ENCODE measurements around the gene SULF2.

The SULF2 gene

GRCh38 chr20:47730744-47731143 lies 54.5 kb downstream of the SULF2 start:
- no peaks in the 10 kb centered on the region for H3F3A ChIP-seq (ENCODE audit: low read depth)
- no peak overlapping the region for H3K4me3 ChIP-seq (ENCODE audit: low read length, poor library complexity, severe bottlenecking)
- no peak overlapping the region for H2AFZ ChIP-seq (ENCODE audit: low read length)
- H3K4me1 ChIP-seq (ENCODE audit: insufficient read depth, low read length, poor library complexity, severe bottlenecking), result no peaks in the 10 kb centered on the region
- no peak overlapping the region for H3K9ac ChIP-seq (ENCODE audit: low read depth, low read length, poor library complexity, severe bottlenecking)
- no peaks in the 10 kb centered on the region for H3K27me3 ChIP-seq (ENCODE audit: insufficient read depth, low read length, poor library complexity, severe bottlenecking)
- TF ChIP-seq EZH2phosphoT487 (IDR thresholded peaks at IDR 0.05; ENCODE audit: borderline replicate concordance), result no peak
- TF ChIP-seq, protein P1, sequence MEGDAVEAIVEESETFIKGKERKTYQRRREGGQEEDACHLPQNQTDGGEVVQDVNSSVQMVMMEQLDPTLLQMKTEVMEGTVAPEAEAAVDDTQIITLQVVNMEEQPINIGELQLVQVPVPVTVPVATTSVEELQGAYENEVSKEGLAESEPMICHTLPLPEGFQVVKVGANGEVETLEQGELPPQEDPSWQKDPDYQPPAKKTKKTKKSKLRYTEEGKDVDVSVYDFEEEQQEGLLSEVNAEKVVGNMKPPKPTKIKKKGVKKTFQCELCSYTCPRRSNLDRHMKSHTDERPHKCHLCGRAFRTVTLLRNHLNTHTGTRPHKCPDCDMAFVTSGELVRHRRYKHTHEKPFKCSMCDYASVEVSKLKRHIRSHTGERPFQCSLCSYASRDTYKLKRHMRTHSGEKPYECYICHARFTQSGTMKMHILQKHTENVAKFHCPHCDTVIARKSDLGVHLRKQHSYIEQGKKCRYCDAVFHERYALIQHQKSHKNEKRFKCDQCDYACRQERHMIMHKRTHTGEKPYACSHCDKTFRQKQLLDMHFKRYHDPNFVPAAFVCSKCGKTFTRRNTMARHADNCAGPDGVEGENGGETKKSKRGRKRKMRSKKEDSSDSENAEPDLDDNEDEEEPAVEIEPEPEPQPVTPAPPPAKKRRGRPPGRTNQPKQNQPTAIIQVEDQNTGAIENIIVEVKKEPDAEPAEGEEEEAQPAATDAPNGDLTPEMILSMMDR (conservative IDR thresholded peaks at IDR 0.05; ENCODE audit: low read length), result no peak
- no peaks in the 10 kb centered on the region for H4K20me1 ChIP-seq (ENCODE audit: insufficient read depth, low read length, poor library complexity, severe bottlenecking)
- H3K36me3 ChIP-seq (ENCODE audit: insufficient read depth, low read length), result no peaks in the 10 kb centered on the region
- no peaks in the 10 kb centered on the region for H3K79me2 ChIP-seq (ENCODE audit: insufficient read depth, low read length)
- H3K9me3 ChIP-seq (ENCODE audit: insufficient read depth, low read depth, low read length), result no peaks in the 10 kb centered on the region
- no peaks in the 10 kb centered on the region for H3K9me2 ChIP-seq (replicated peaks; ENCODE audit: low read depth, low read length)
- no peak overlapping the region for H3K4me2 ChIP-seq (ENCODE audit: low read depth, low read length, poor library complexity, severe bottlenecking)

- no peak overlapping the region for H3K4me2 ChIP-seq (ENCODE audit: low read depth, low read length, poor library complexity, severe bottlenecking)
- H3K9ac ChIP-seq (ENCODE audit: low read depth, low read length, poor library complexity, severe bottlenecking), result no peak overlapping the region
- TF ChIP-seq, protein P1 (conservative IDR thresholded peaks at IDR 0.05; ENCODE audit: low read length), result no peak
- TF ChIP-seq EZH2phosphoT487 (IDR thresholded peaks at IDR 0.05; ENCODE audit: borderline replicate concordance), result no peak
- H3K4me3 ChIP-seq (ENCODE audit: low read length, poor library complexity, severe bottlenecking), result no peak overlapping the region
- H3K36me3 ChIP-seq (ENCODE audit: insufficient read depth, low read length), result no peaks in the 10 kb centered on the region
- no peaks in the 10 kb centered on the region for H4K20me1 ChIP-seq (ENCODE audit: insufficient read depth, low read length, poor library complexity, severe bottlenecking)
- H3F3A ChIP-seq (ENCODE audit: low read depth), result no peaks in the 10 kb centered on the region
- H3K79me2 ChIP-seq (ENCODE audit: insufficient read depth, low read length), result no peaks in the 10 kb centered on the region
- no peaks in the 10 kb centered on the region for H3K4me1 ChIP-seq (ENCODE audit: insufficient read depth, low read length, poor library complexity, severe bottlenecking)
- H3K9me2 ChIP-seq (replicated peaks; ENCODE audit: low read depth, low read length), result no peaks in the 10 kb centered on the region
- no peaks in the 10 kb centered on the region for H3K27me3 ChIP-seq (ENCODE audit: insufficient read depth, low read length, poor library complexity, severe bottlenecking)
- H3K9me3 ChIP-seq (ENCODE audit: insufficient read depth, low read depth, low read length), result no peaks in the 10 kb centered on the region
- H2AFZ ChIP-seq (ENCODE audit: low read length), result no peak overlapping the region
Measured at GRCh38 chr20:47729472-47729871, 55.8 kb downstream of the SULF2 start.

GRCh38 chr20:47727909-47728361 lies 57.3 kb downstream of the SULF2 start:
- TF ChIP-seq, protein P1 (conservative IDR thresholded peaks at IDR 0.05; ENCODE audit: low read length), result no peak
- no peak for TF ChIP-seq EZH2phosphoT487 (IDR thresholded peaks at IDR 0.05; ENCODE audit: borderline replicate concordance)
- Histone ChIP-seq H3F3A (ENCODE audit: low read depth) (no peaks in the 10 kb centered on the region), H3K9me2 (replicated peaks; ENCODE audit: low read depth, low read length) (no peaks in the 10 kb centered on the region), H3K9me3 (ENCODE audit: insufficient read depth, low read depth, low read length) (no peaks in the 10 kb centered on the region), H3K79me2 (ENCODE audit: insufficient read depth, low read length) (no peaks in the 10 kb centered on the region), H3K27me3 (ENCODE audit: insufficient read depth, low read length, poor library complexity, severe bottlenecking) (no peaks in the 10 kb centered on the region), H3K36me3 (ENCODE audit: insufficient read depth, low read length) (no peaks in the 10 kb centered on the region), H3K4me3 (ENCODE audit: low read length, poor library complexity, severe bottlenecking) (no peak overlapping the region), H3K4me1 (ENCODE audit: insufficient read depth, low read length, poor library complexity, severe bottlenecking) (no peaks in the 10 kb centered on the region), H2AFZ (ENCODE audit: low read length) (no peak overlapping the region), H3K4me2 (ENCODE audit: low read depth, low read length, poor library complexity, severe bottlenecking) (no peak overlapping the region), H4K20me1 (ENCODE audit: insufficient read depth, low read length, poor library complexity, severe bottlenecking) (no peaks in the 10 kb centered on the region), H3K9ac (ENCODE audit: low read depth, low read length, poor library complexity, severe bottlenecking) (no peak overlapping the region)
